Pancreas (tissue), 10 donors: ENCODE data around the gene NAV1. TPM values are rescaled to one million over a fixed set of nuclear protein-coding genes. Genes with fewer than 3 reads are reported as not detected.
A peak's percentile ranks its signal among the peaks of the same experiment; 100 is the strongest.

ENCODE experiments used
- ATAC-seq, 4 donors: fragments of 200-7000 bp; cut with Tn5 transposase; one replicate each; pipeline versions ENCODE4 v1.8.0 to v1.9.1; 2020; ENCODE audit warnings: mild to moderate bottlenecking in 4 of 4, moderate library complexity in 4 of 4
- DNase-seq, 6 donors: peaks; one replicate each; pipeline ENCODE4 v3.0.0-alpha.2; 2020
- FAIRE-seq: peaks from 2 replicates; lab custom pipeline; 2012; peaks lifted over from hg19 to GRCh38; lab: Jason Lieb, UNC
- H3K27ac ChIP-seq, 4 donors: fragments of 200-600 bp; sonication (generic); 1 replicate in 3 of 4; 2 replicates in 1 of 4; pipeline versions ENCODE4 v1.5.0 to v1.8.0; 2020
- H3K27me3 ChIP-seq, 4 donors: fragments of 200-600 bp; one replicate each; pipeline ENCODE4 v1.8.0; 2021
- H3K36me3 ChIP-seq, 3 donors: fragments of 200-600 bp; sonication (generic) in 1 of 3; one replicate each; pipeline versions ENCODE4 v1.5.0 to v1.8.0; 2020 to 2021
- H3K4me1 ChIP-seq, 3 donors: fragments of 200-600 bp; one replicate each; pipeline ENCODE4 v1.8.0; 2021
- H3K4me3 ChIP-seq, 4 donors: fragments of 200-600 bp; sonication (generic) in 2 of 4; one replicate each; pipeline versions ENCODE4 v1.5.0 to v1.8.0; 2020 to 2021
- H3K9me3 ChIP-seq, 4 donors: fragments of 200-600 bp; one replicate each; pipeline ENCODE4 v1.8.0; 2021
- WGBS, 2 donors: extraction: QIAGEN DNeasy Blood & Tissue Kit; methylation state at CpG; one replicate each; pipeline ENCODE4 v1.1.7; 2013; 5-methylcytosine and 5-hydroxymethylcytosine counted together
- intact Hi-C, 3 donors: fragments of 100-400 bp; cut with DNase I; formaldehyde crosslinking; loops; one replicate each; pipeline versions ENCODE4 v1.11.1 to v1.14.2; 2022
- polyA plus RNA-seq, 2 donors: library from polyadenylated mRNA; stranded (reverse); fragments of 200-250 nt; gene quantifications; one replicate each; pipeline ENCODE4 v1.2.3, GENCODE V29; 2013
- total RNA-seq, 6 donors: library from RNA; stranded (reverse); fragmentation: NEBNext Ultra II Directional in 4 of 6; extraction: Animal tissue kit (Norgen Biotek cat#: 25700) in 4 of 6; gene quantifications; one replicate each; pipeline versions ENCODE4 v1.2.1 to v1.2.4, GENCODE V29; 2021 to 2023
- TF ChIP-seq, protein P1 (sequence below), 4 donors: fragments of 200-600 bp; sonication (generic) in 3 of 4; IDR thresholded peaks; one replicate each; pipeline versions ENCODE4 v1.5.0 to v1.8.0; 2021; ENCODE audit warnings: antibody characterized with exemption in 4 of 4
- donor health status: healthy with polysubstance abuse.
- donor health status: DM: no; HTN: no; CAD: no; lungs with moderate emphysema.
- donor health status: DM: no; HTN: no; CAD: no.
- donor health status: control.
- donor health status: control.
- donor health status: Bipolar disorder and iron deficiency.
- donor health status: DM: yes; HTN: yes; CAD: no.
- donor health status: DM: no; HTN: no; CAD: no.
- donor health status: DM: no; HTN: no; CAD: no.
- donor health status: DM: yes; HTN: yes; CAD: no.

The NAV1 gene
- total and polyA plus RNA-seq, 8 donors: 5.6 to 13.6 (median 7.3) TPM

DNA sequence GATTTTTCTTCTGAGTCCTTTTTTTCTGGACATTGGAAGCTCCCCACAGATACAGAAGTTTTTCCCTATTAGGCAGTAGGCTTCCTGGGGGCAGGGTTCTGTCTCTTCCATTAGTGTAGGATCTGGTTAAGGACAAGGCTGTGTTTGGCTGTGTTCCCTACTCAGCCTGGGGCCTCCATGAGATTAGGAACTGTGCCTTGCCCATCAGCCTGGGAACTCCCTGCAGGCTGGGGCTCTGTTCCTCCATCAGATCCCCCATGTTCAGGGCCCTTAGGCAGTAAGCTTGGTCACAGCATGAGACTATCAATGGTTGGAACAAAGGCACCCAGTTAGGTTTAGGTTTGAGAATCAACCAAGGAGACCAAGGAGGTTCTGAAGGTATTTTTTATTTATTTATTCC lies 22.7 kb downstream of the NAV1 start:
- ATAC-seq (no peak), FAIRE-seq (no peak), DNase-seq (peak in 1 of 6 donors; percentile 20)
- no peaks in the 10 kb centered on the region for H3K36me3 ChIP-seq
- no peaks in the 10 kb centered on the region for H3K4me1 ChIP-seq
- intact Hi-C loops: loop anchor here in 2 of 3 donors (2.0 to 10.0 kb wide), 3 partner anchors 133 to 231 kb away; no protein-coding TSS in a partner anchor
- H3K27me3 ChIP-seq: no peaks in the 10 kb centered on the region
- no peaks in the 10 kb centered on the region for H3K9me3 ChIP-seq
- H3K4me3 ChIP-seq: no peak overlapping the region
- TF ChIP-seq, protein P1, sequence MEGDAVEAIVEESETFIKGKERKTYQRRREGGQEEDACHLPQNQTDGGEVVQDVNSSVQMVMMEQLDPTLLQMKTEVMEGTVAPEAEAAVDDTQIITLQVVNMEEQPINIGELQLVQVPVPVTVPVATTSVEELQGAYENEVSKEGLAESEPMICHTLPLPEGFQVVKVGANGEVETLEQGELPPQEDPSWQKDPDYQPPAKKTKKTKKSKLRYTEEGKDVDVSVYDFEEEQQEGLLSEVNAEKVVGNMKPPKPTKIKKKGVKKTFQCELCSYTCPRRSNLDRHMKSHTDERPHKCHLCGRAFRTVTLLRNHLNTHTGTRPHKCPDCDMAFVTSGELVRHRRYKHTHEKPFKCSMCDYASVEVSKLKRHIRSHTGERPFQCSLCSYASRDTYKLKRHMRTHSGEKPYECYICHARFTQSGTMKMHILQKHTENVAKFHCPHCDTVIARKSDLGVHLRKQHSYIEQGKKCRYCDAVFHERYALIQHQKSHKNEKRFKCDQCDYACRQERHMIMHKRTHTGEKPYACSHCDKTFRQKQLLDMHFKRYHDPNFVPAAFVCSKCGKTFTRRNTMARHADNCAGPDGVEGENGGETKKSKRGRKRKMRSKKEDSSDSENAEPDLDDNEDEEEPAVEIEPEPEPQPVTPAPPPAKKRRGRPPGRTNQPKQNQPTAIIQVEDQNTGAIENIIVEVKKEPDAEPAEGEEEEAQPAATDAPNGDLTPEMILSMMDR (IDR thresholded peaks at IDR 0.05): no peak
- no peak overlapping the region for H3K27ac ChIP-seq

GRCh38 chr1:201562257-201562656 lies 23.3 kb downstream of the NAV1 start:
- DNase-seq (peak in 1 of 6 donors; percentile 28), FAIRE-seq (no peak), ATAC-seq (no peak)
- intact Hi-C loops: loop anchor here in 2 of 3 donors (5.0 to 10.0 kb wide), 2 partner anchors 133 to 230 kb away; no protein-coding TSS in a partner anchor
- no peak overlapping the region for H3K4me3 ChIP-seq
- H3K27me3 ChIP-seq: no peaks in the 10 kb centered on the region
- H3K4me1 ChIP-seq: no peaks in the 10 kb centered on the region
- H3K36me3 ChIP-seq: no peaks in the 10 kb centered on the region
- TF ChIP-seq, protein P1 (IDR thresholded peaks at IDR 0.05): no peak
- no peaks in the 10 kb centered on the region for H3K9me3 ChIP-seq
- WGBS, 2 donors: 67 to 71% methylated on average over 4 of the region's 4 CpGs
- no peak overlapping the region for H3K27ac ChIP-seq

- ATAC-seq: peak in 1 of 4 donors; percentile 19
- no peaks in the 10 kb centered on the region for H3K4me1 ChIP-seq
- 82 to 83% methylated on average over 18 of the region's 18 CpGs for WGBS, 2 donors
- FAIRE-seq: no peak
- no peak overlapping the region for H3K27ac ChIP-seq
- H3K27me3 ChIP-seq: no peaks in the 10 kb centered on the region
- no peaks in the 10 kb centered on the region for H3K9me3 ChIP-seq
- peak in 2 of 6 donors; percentile 5 to 38 for DNase-seq
- intact Hi-C loops: loop anchor here in 2 of 3 donors (5.0 to 10.0 kb wide), 2 partner anchors 132 to 229 kb away; no protein-coding TSS in a partner anchor
- H3K36me3 ChIP-seq: no peaks in the 10 kb centered on the region
- no peak overlapping the region for H3K4me3 ChIP-seq
- TF ChIP-seq, protein P1 (IDR thresholded peaks at IDR 0.05): no peak
Measured at GRCh38 chr1:201562659-201563405, 23.9 kb downstream of the NAV1 start.

DNA sequence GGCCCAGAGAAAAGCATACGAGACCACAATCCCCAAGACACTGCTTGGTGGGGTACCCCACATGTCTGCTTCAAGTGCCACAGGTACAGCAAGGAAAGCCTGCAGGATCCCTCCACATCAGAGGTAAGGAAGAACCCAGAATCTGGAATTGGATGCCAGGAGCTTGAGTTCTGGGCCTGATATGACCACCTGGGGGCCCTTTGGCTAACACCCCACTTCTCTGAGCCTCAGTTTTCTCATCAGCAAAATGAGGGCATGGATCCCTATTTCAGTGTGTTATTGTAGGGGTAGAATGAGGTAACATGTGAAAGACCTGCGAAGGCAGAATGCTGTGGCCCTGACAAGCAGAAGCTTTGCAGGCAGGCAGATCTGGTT lies 24.5 kb downstream of the NAV1 start:
- Histone ChIP-seq H3K27ac (no peak overlapping the region), H3K4me1 (no peaks in the 10 kb centered on the region), H3K36me3 (no peaks in the 10 kb centered on the region), H3K4me3 (no peak overlapping the region), H3K9me3 (no peaks in the 10 kb centered on the region), H3K27me3 (no peaks in the 10 kb centered on the region)
- TF ChIP-seq, protein P1 (IDR thresholded peaks at IDR 0.05): no peak
- intact Hi-C loops: loop anchor here in 2 of 3 donors (5.0 to 10.0 kb wide), 2 partner anchors 131 to 229 kb away; no protein-coding TSS in a partner anchor
- ATAC-seq (no peak), DNase-seq (no peak), FAIRE-seq (no peak)
- 85 to 86% methylated on average over 2 of the region's 2 CpGs for WGBS, 2 donors

DNA sequence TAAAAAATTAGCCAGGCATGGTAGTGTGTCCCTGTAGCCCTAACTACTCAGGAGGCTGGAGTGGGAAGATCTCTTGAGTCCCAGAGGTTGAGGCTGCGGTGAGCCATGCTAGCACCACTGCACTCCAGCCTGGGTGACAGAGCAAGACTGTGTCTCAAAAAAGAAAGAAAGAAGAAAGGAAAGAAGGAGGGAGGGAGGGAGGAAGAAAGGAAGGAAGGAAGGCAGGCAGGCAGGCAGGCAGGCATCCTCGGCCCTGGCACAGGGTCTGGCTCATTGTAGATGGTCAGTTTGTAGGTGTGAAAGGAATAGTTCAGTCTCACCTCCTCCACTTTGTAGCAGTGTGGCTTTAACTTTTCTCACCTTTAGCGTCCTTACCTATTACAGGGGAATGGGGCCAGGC lies 25.0 kb downstream of the NAV1 start:
- Histone ChIP-seq H3K36me3 (no peaks in the 10 kb centered on the region), H3K4me3 (no peak overlapping the region), H3K4me1 (no peaks in the 10 kb centered on the region), H3K27ac (no peak overlapping the region), H3K27me3 (no peaks in the 10 kb centered on the region), H3K9me3 (no peaks in the 10 kb centered on the region)
- peak in 1 of 6 donors; percentile 17 for DNase-seq
- TF ChIP-seq, protein P1 (IDR thresholded peaks at IDR 0.05): no peak
- intact Hi-C loops: loop anchor here in 2 of 3 donors (5.0 to 10.0 kb wide), 2 partner anchors 131 to 228 kb away; no protein-coding TSS in a partner anchor
- no peak for ATAC-seq
- FAIRE-seq: no peak
- 87 to 88% methylated on average over 3 of the region's 3 CpGs for WGBS, 2 donors
